Liver (tissue), 9 donors: Measurements from ENCODE around the gene LARGE1. TPM values are rescaled to one million over a fixed set of nuclear protein-coding genes. Genes with fewer than 3 reads are reported as not detected.

Experiments
- DNase-seq: peaks from one replicate; pipeline ENCODE4 v3.0.0-alpha.2; 2017; ENCODE audit warnings: low spot score
- H3K27ac ChIP-seq, 2 donors: one replicate each; pipeline ENCODE4 v1.7.0; 2013; ENCODE audit warnings: inconsistent platforms in 2 of 2, low read length in 2 of 2, control low read depth in 1 of 2, low read depth in 1 of 2, mild to moderate bottlenecking in 1 of 2
- H3K27me3 ChIP-seq, 4 donors: one replicate each; pipeline versions ENCODE4 v1.6.1 to v1.7.0; 2013; ENCODE audit warnings: low read length in 3 of 4, inconsistent platforms in 1 of 4, mild to moderate bottlenecking in 1 of 4, moderate library complexity in 1 of 4; ENCODE audit not compliant: control insufficient read depth in 4 of 4, insufficient read depth in 4 of 4
- H3K36me3 ChIP-seq, 4 donors: one replicate each; pipeline versions ENCODE4 v1.6.1 to v1.7.0; 2013; ENCODE audit warnings: low read length in 3 of 4, mild to moderate bottlenecking in 3 of 4, low read depth in 1 of 4, moderate library complexity in 1 of 4; ENCODE audit not compliant: control insufficient read depth in 4 of 4, insufficient read depth in 3 of 4
- H3K4me1 ChIP-seq, 4 donors: one replicate each; pipeline versions ENCODE4 v1.6.1 to v1.7.0; 2013; ENCODE audit warnings: low read length in 3 of 4, mild to moderate bottlenecking in 3 of 4, moderate library complexity in 1 of 4; ENCODE audit not compliant: control insufficient read depth in 4 of 4, insufficient read depth in 4 of 4
- H3K4me3 ChIP-seq, 3 donors: one replicate each; pipeline versions ENCODE4 v1.6.1 to v1.7.0; 2013; ENCODE audit warnings: low read length in 3 of 3, control low read depth in 1 of 3, low read depth in 1 of 3, mild to moderate bottlenecking in 1 of 3
- H3K9ac ChIP-seq, 2 donors: one replicate each; pipeline ENCODE4 v1.7.0; 2013; ENCODE audit warnings: low read length in 2 of 2, mild to moderate bottlenecking in 2 of 2, moderate library complexity in 2 of 2, control low read depth in 1 of 2, low read depth in 1 of 2
- H3K9me3 ChIP-seq, 4 donors: one replicate each; pipeline versions ENCODE4 v1.6.1 to v1.7.0; 2013; ENCODE audit warnings: low read length in 3 of 4; ENCODE audit not compliant: control insufficient read depth in 4 of 4
- ATF3 ChIP-seq: IDR thresholded peaks from 2 replicates; pipeline ENCODE4 v1.6.1; 2016; ENCODE audit warnings: antibody characterized with exemption
- EGR1 ChIP-seq, 2 donors: IDR thresholded peaks; 2 replicates each; pipeline ENCODE4 v1.6.1; 2016 to 2018; ENCODE audit warnings: antibody characterized with exemption in 2 of 2, low read depth in 2 of 2
- GABPA ChIP-seq, 2 donors: IDR thresholded peaks in 1 of 2; conservative IDR thresholded peaks in 1 of 2; 2 replicates each; pipeline ENCODE4 v1.6.1; 2016; ENCODE audit warnings: antibody characterized with exemption in 2 of 2, mild to moderate bottlenecking in 1 of 2, moderate library complexity in 1 of 2
- HNF4A ChIP-seq, 2 donors: conservative IDR thresholded peaks; 2 replicates each; pipeline ENCODE4 v1.6.1; 2016; ENCODE audit warnings: antibody characterized with exemption in 2 of 2, mild to moderate bottlenecking in 2 of 2
- HNF4G ChIP-seq: IDR thresholded peaks from 2 replicates; pipeline ENCODE4 v1.6.1; 2016; ENCODE audit warnings: antibody characterized with exemption
- MAX ChIP-seq: IDR thresholded peaks from 2 replicates; pipeline ENCODE4 v1.6.1; 2016; ENCODE audit warnings: antibody characterized with exemption
- NR2F2 ChIP-seq: IDR thresholded peaks from 2 replicates; pipeline ENCODE4 v1.6.1; 2016; ENCODE audit warnings: antibody characterized with exemption
- RAD21 ChIP-seq, 2 donors: IDR thresholded peaks; 2 replicates each; pipeline ENCODE4 v1.6.1; 2016; ENCODE audit warnings: antibody characterized with exemption in 2 of 2, mild to moderate bottlenecking in 2 of 2
- RXRA ChIP-seq, 2 donors: IDR thresholded peaks; 2 replicates each; pipeline ENCODE4 v1.6.1; 2017 to 2018; ENCODE audit warnings: antibody characterized with exemption in 2 of 2, mild to moderate bottlenecking in 1 of 2
- SP1 ChIP-seq: IDR thresholded peaks from 2 replicates; pipeline ENCODE4 v1.6.1; 2018; ENCODE audit warnings: antibody characterized with exemption, mild to moderate bottlenecking
- YY1 ChIP-seq: IDR thresholded peaks from 2 replicates; pipeline ENCODE4 v1.6.1; 2016; ENCODE audit warnings: antibody characterized with exemption, mild to moderate bottlenecking
- ZBTB33 ChIP-seq: IDR thresholded peaks from 2 replicates; pipeline ENCODE4 v1.6.1; 2016; ENCODE audit warnings: antibody characterized with exemption
- WGBS: extraction: QIAGEN DNeasy Blood & Tissue Kit; methylation state at CpG from one replicate; pipeline ENCODE4 v1.1.7; 2013; 5-methylcytosine and 5-hydroxymethylcytosine counted together
- polyA plus RNA-seq, 2 donors: library from polyadenylated mRNA; stranded (reverse) in 1 of 2; unstranded in 1 of 2; fragments of 200-250 nt in 1 of 2; fragments of >200 nt in 1 of 2; fragmentation: Nextera tagmentation in 1 of 2; extraction: Ambion mirVana in 1 of 2; gene quantifications; one replicate each; pipeline versions ENCODE4 v1.2.1 to v1.2.3, GENCODE V29; 2013 to 2015
- total RNA-seq, 2 donors: library from RNA; depleted of rRNA; stranded (reverse); fragments of >200 nt; gene quantifications; one replicate each; pipeline ENCODE4 v1.2.3, GENCODE V29; 2014
- donor health status: healthy.
- donor health status: healthy.
- donor health status: healthy.
- donor health status: healthy.
- donor health status: healthy.

The LARGE1 gene
- total and polyA plus RNA-seq, 4 donors, result 2.3 to 14.1 (median 5.7) TPM

DNA sequence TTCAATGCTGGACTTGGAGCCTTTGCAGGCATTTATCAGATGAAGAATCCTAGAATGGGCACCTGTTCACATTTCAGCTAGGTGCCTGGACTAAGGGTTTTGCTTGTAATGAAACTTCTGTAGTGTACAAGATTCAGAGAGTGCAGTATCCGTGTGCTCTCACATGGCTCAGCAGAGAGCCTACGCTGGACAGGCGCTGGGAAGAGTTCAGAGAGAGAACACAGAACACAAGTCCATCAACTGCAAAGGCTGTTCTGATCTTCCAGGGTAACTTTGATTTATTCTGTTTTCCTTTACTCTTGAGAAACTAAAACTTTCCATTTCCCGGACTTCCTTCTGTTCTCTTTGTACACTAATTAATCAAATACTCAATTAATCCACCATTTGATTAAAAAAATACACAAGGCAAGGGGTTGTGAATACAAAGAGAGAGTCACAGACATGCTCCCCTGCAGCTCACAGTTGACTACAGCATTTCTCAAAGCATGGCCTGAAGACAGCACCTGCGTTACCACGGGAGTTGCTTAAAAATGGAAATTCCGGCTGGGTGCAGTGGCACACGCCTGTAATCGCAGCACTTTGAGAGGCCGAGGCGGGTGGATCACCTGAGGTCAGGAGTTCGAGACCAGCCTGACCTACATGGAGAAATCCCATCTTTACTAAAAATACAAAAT lies 393.7 kb downstream of the LARGE1 start:
- H3K9me3 ChIP-seq, result no peaks in the 10 kb centered on the region
- TF ChIP-seq RXRA (IDR thresholded peaks at IDR 0.05) (no peak), EGR1 (IDR thresholded peaks at IDR 0.05; ENCODE audit: low read depth in 2 of 2) (no peak), ATF3 (no peak), NR2F2 (no peak), YY1 (no peak), HNF4G (no peak), GABPA (IDR thresholded peaks at IDR 0.05 in 1 of 2, conservative IDR thresholded peaks at IDR 0.05 in 1 of 2) (no peak), SP1 (no peak)
- no peak overlapping the region for H3K27ac ChIP-seq
- H3K36me3 ChIP-seq, result no peaks in the 10 kb centered on the region
- peaks cover 0 to 7% (median 6%) of the 10 kb centered on the region in 4 donors for H3K4me1 ChIP-seq
- DNase-seq, result no peak
- H3K4me3 ChIP-seq, result no peak overlapping the region
- H3K9ac ChIP-seq, result no peak overlapping the region
- no peaks in the 10 kb centered on the region for H3K27me3 ChIP-seq
- WGBS, result 95% methylated on average over 12 of the region's 12 CpGs

- no peak overlapping the region for H3K4me3 ChIP-seq
- no peak overlapping the region for H3K9ac ChIP-seq
- H3K9me3 ChIP-seq, result peaks cover 0 to 3% (median 1%) of the 10 kb centered on the region in 4 donors
- DNase-seq, result no peak
- 79% methylated on average over 4 of the region's 4 CpGs for WGBS
- TF ChIP-seq ATF3 (no peak), EGR1 (IDR thresholded peaks at IDR 0.05; ENCODE audit: low read depth in 2 of 2) (no peak)
- H3K27ac ChIP-seq, result no peak overlapping the region
- H3K4me1 ChIP-seq, result peaks cover 0 to 21% (median 17%) of the 10 kb centered on the region in 4 donors
- no peaks in the 10 kb centered on the region for H3K36me3 ChIP-seq
- no peaks in the 10 kb centered on the region for H3K27me3 ChIP-seq
These were observed 395.6 kb downstream of the LARGE1 start for GRCh38 chr22:33524511-33525260.

GRCh38 chr22:33521879-33522665 lies 398.2 kb downstream of the LARGE1 start:
- WGBS, result 48% methylated on average over 9 of the region's 9 CpGs
- Histone ChIP-seq H3K27ac (no peak overlapping the region), H3K9ac (peak overlapping the region in 1 of 2 donors; percentile 12), H3K4me3 (no peak overlapping the region), H3K27me3 (no peaks in the 10 kb centered on the region), H3K9me3 (peaks cover 0 to 3% (median 1%) of the 10 kb centered on the region in 4 donors), H3K36me3 (no peaks in the 10 kb centered on the region), H3K4me1 (peaks cover 2 to 28% (median 21%) of the 10 kb centered on the region in 4 donors)
- DNase-seq, result no peak
- no peak for TF ChIP-seq GABPA (IDR thresholded peaks at IDR 0.05 in 1 of 2, conservative IDR thresholded peaks at IDR 0.05 in 1 of 2)
- TF ChIP-seq SP1, result peak; percentile 39
- TF ChIP-seq HNF4A (conservative IDR thresholded peaks at IDR 0.05), result peak; percentile 37 to 61
- no peak for TF ChIP-seq ZBTB33
- TF ChIP-seq YY1, result peak; percentile 32
- peak; percentile 41 for TF ChIP-seq MAX
- peak in 1 of 2 donors; percentile 33 for TF ChIP-seq RAD21 (IDR thresholded peaks at IDR 0.05)
- TF ChIP-seq RXRA (IDR thresholded peaks at IDR 0.05), result peak; percentile 71 to 75
